Coronary artery (tissue), 2 donors: ENCODE data around the gene KRTAP6-3.

ENCODE experiments used
- DNase-seq: peaks from one replicate; pipeline ENCODE4 v3.0.0-alpha.2; 2017; ENCODE audit warnings: low spot score
- H3K27ac ChIP-seq, 2 donors: fragments of 200-600 bp; sonication (generic); one replicate each; pipeline ENCODE4 v1.5.1; 2016 to 2019
- H3K4me3 ChIP-seq: fragments of 200-600 bp; sonication (generic); 2 replicates; pipeline ENCODE4 v1.5.1; 2016; ENCODE audit warnings: mild to moderate bottlenecking, moderate library complexity
- TF ChIP-seq, protein P1 (sequence below): fragments of 200-600 bp; sonication (generic); IDR thresholded peaks from one replicate; pipeline ENCODE4 v1.5.1; 2019; ENCODE audit warnings: antibody characterized with exemption

The KRTAP6-3 gene, protein sequence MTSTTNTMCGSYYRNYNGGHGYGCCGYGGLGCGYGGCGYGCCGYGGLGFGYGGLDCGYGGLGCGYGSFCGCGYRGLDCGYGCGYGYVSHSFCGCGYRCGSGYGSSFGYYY

DNA sequence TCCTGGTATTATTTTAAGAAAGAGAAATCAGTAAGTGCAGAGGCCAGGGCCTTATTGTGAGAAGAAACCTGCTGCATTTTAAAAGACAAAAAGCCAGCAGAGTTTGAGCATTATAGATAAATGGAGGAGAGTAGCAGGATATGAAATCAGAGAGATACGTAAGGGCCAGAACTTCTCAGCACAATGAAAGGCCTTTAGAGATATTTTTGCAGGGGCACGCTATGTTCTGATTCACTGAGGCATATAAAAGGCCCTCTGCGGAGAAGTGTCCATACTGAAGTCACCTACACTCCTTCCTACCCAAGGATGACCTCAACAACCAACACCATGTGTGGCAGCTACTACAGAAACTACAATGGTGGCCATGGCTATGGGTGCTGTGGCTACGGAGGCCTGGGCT, at the start of gene KRTAP6-3:
TSS of gene KRTAP6-3 (plus strand) at position 301 of the 400 bp plus-strand sequence. CDS start at position 307, 6 bp downstream.
- no peak within 1 kb of the TSS for H3K4me3 ChIP-seq
- DNase-seq: no peak
- TF ChIP-seq, protein P1, sequence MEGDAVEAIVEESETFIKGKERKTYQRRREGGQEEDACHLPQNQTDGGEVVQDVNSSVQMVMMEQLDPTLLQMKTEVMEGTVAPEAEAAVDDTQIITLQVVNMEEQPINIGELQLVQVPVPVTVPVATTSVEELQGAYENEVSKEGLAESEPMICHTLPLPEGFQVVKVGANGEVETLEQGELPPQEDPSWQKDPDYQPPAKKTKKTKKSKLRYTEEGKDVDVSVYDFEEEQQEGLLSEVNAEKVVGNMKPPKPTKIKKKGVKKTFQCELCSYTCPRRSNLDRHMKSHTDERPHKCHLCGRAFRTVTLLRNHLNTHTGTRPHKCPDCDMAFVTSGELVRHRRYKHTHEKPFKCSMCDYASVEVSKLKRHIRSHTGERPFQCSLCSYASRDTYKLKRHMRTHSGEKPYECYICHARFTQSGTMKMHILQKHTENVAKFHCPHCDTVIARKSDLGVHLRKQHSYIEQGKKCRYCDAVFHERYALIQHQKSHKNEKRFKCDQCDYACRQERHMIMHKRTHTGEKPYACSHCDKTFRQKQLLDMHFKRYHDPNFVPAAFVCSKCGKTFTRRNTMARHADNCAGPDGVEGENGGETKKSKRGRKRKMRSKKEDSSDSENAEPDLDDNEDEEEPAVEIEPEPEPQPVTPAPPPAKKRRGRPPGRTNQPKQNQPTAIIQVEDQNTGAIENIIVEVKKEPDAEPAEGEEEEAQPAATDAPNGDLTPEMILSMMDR: no peak
- no peak within 1 kb of the TSS for H3K27ac ChIP-seq

DNA sequence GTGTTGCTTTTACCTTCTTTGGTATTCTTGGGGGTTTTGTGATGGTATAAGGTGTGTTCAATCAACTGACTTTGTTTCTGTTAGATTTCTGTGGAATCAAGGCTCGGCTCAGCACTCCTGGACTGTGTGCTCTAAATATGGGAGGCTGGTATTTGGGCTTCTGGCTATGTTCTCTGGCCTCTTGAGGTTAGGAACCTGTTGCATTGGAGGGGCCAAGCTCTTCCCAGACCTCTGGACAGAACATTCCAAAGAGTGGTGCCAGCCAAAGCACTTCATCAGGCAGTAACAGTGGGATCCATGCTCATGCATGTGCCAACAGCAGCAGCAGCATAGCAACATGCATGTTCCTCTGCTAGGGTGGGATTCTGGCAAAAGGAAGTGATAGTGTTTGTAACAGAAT, 39.5 kb upstream of the KRTAP6-3 start:
- DNase-seq: no peak
- H3K27ac ChIP-seq: no peak overlapping the region
- H3K4me3 ChIP-seq: no peak overlapping the region
- TF ChIP-seq, protein P1: no peak

DNA sequence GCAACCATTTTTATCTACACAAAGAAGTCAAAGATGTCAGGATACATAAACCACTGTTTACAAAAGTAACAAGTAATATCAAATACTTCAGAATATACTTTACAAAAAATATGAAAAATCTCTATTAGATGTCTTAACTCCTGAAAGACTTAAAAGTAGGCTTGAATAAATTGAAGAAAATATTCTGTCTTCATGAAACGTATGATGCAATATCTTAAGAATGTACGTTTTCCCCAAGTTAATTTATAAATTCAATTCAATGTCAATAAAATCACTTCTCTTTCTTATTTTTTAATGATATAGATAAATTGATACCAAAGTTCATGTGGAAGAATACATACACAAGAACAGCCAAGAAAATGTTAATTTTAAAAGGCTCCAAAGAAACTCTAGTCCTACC, 37.1 kb upstream of the KRTAP6-3 start:
- TF ChIP-seq, protein P1: no peak
- no peak overlapping the region for H3K27ac ChIP-seq
- H3K4me3 ChIP-seq: no peak overlapping the region

DNA sequence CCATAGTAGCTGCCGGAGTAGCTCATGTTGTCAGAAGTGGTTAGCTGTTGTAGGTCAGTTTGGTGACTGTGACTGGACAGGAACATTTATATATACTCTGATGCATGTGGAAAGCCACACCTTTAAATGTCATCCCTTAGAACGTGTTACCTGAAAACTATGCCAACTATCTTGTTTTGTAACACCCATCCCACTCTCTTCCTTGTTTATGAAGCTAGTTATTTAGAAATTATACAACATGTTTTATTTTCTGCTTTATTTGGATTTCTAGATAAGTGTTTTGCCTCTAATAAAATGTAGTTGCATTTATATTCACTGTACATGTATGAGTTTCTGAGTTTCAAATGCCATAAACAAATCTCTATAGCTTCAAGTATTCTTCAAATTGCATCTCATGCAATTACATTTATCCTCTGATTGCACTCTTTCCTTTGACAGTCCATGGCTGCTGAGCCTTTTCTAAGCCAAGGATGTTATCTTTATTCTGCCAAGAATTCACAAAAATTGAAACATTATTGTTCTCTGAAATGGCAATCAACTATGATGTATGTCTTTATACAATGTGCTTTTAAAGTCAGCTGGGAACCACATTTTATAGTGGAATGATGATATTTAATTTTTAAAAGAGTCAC, 30.9 kb upstream of the KRTAP6-3 start, which contains the start of gene KRTAP19-7:
TSS of gene KRTAP19-7 (minus strand) at position 51 of the 632 bp plus-strand sequence. CDS start at position 26, 25 bp downstream.
- no peak for DNase-seq
- Histone ChIP-seq H3K4me3 (no peak within 1 kb of the TSS), H3K27ac (no peak within 1 kb of the TSS)
- TF ChIP-seq, protein P1: no peak

More for the DNA sequence above, 37.1 kb upstream of the KRTAP6-3 start:
- DNase-seq: no peak

DNA sequence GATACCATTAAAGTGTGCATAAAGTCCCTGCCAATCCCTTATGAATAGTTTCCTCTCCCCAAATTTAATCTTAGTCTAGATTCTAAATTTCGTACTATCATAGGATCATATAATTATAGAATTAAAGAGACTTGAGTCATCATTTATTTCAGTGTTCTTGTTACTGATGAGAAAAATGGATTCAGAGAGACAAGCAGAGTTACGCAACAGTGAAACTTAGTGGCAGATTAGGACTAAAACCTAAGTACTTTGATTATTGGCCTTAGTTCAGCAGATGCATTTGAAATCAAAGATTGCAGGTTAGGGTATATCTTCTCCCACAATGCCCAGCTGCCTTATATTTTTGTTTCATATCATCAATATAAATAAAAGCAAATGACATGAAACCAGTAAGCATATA, 30.3 kb upstream of the KRTAP6-3 start:
- Histone ChIP-seq H3K4me3 (no peak overlapping the region), H3K27ac (no peak overlapping the region)
- DNase-seq: no peak
- TF ChIP-seq, protein P1: no peak

DNA sequence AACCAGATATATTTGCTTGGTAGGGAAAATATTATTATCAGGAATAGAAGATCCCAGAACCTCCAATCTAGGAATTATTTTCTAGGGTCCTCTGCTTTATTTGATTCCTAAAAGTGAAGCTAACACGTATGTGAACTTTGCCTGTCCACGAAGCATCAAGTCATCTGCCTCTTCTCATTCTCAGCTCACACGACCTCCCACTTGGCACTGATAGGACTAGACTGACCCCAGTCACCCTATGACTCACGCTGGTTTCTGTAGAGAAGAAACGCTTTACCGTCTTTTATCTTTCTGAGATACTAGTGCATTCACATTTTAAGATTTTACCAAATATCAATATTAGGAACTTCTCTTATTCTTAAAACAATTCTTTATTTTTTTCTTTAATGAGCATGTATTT, 29.2 kb upstream of the KRTAP6-3 start:
- DNase-seq: no peak
- TF ChIP-seq, protein P1: no peak
- Histone ChIP-seq H3K27ac (no peak overlapping the region), H3K4me3 (no peak overlapping the region)

DNA sequence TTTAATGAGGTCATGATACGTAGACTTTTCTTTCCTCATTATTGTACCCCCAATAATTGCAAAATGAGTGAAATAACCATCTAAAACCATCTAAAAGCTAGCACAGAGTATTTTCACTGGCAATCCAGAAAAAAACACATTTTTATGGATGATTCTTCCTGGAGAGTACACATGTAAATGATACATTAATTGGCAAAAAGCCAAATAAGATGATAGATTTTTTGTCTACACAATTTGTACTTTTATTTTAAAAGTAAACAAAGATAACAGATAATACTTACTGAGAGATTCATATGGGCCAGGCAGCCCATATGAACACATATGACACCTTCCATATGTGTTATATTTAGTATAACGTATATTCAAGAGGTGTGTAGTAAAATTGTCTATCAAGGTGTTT, 28.6 kb upstream of the KRTAP6-3 start:
- no peak for DNase-seq
- H3K4me3 ChIP-seq: no peak overlapping the region
- H3K27ac ChIP-seq: no peak overlapping the region
- TF ChIP-seq, protein P1: no peak
